HG03457 (cell line): ENCODE data around the gene RARG.

ENCODE experiments used
- ATAC-seq: cut with Tn5 transposase; IDR thresholded peaks from one replicate; pipeline ENCODE4 v1.9.1; 2021; ENCODE audit warnings: moderate number of reproducible peaks; ENCODE audit not compliant: unreplicated experiment

The RARG gene

DNA sequence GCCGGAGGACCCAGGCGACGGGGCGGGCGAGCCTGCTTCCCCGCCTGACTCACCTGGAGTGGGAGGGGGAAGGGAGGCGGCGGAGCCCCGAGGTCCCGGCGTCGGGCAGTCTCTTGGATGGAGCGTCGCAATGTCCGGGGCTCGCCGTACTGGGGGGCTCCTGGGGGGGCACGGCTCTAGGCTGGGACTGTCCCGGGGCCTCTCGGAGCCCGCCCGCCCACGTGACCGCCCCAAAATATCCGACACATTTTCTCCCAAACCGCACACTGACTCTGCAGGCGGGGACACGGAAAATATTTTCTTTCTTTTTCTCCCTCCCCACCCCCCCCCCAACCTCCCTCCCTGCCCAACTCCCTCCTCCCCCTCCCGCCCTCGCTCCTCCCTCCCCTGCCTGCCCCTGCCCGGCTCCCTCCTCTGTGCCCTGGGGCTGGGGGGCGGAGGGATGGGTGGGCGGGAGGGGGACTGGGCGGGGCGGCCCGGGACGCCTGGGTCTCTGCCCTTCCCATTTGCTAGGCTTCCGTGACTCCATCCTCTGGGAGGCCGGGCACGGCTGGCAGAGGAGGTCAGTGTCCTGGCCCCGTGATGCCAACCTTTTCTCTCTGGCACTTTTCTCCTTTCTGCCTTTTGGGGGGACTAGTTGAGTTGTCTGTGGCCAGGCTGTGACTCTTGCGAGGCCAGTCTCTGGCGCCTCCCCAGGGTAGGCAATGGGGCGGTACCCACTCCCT lies at the start of gene RARG:
Gene RARG (minus strand): TSS at position 289 of the 725 bp plus-strand sequence. CDS start 4,664 bp downstream, outside the sequence.
- ATAC-seq = no peak

DNA sequence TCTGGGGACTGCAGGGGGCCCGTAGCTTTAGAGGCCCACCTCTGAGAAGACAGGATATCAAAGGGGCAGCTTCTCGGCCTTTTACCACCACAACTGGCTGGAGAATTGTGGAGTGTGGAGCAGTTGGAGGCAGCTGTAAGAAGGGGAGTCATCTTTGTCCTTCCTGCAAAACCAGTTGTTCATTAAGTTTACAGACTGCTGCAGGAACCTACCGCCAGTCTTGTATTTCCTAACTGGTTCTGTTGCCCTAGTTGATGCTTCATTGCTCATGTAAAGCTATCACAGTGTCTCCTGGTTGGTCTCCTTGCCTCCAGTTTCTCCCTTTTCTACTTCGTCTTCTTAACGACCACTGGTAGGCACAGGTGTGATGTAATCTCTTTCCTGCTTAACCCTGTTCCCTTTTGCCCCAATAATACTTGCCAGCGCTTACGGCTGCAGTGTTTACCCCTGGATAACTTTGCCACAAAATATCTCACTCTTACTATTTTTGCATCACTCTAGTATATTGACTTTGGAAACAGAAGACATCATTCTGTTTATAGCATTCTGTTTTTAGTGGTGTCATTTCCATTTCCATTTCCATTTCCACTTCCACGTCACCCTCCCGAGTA lies 48.0 kb upstream of the RARG start:
- ATAC-seq = no peak

DNA sequence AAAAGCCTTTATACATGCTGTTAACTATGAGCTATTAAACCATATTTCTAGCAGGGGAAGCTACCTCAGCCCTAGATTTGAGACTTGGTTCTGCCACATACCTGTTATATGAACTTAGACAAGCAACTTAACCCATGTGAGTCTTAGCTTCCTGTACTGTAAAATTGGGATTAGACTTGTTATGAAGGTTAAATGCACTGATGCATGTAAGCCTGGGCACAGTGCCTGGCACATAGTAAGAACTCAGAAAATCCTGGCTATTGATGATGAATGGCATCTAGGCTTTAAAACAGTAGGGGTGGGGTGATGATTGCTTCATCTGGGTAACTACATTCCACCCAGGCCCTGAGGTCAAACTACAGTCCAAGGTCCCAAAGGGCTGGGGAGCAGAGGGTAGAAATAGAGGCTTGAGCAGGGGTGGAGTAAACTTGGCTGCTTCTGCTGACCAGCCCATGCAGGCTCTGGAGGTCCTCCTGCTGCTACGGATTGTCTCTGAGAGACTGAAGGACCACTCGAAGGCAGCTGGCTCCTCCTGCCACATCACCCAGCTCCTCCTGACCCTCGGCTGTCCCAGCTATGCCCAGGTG lies 47.4 kb upstream of the RARG start:
- no peak for ATAC-seq

DNA sequence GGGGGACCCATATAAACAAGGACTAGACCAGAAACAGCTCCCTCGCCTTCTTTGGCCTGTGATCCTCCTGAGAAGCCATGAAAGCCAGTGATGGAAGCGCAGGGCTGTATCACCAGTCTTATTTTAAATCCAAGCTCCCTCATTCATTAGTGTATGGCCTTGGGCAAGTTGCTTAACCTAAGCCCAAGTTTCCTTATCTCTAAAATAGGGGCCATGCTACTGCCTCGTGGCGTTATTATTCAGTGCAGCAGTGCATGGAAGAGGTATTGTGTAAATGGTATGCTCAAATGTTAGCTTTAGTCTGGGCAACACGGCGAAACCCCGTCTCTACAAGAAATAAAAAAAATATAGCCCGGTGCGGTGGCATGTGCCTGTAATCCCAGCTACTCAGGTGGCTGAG lies 46.0 kb upstream of the RARG start:
- ATAC-seq = no peak

DNA sequence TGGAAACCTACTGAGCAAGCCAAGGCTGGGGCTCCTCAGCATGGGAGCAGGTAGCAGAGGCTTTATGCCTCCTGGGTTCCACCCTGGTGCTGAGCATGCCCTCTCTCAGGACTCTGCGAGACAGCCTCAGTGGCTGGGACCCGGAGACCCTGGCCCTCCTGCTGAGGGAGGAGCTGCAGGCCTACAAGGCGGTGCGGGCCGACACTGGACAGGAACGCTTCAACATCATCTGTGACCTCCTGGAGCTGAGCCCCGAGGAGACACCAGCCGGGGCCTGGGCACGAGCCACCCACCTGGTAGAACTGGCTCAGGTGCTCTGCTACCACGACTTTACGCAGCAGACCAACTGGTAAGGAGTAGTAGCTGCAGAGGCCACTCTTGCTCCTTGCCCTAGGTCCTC lies 44.5 kb upstream of the RARG start:
- no peak for ATAC-seq

DNA sequence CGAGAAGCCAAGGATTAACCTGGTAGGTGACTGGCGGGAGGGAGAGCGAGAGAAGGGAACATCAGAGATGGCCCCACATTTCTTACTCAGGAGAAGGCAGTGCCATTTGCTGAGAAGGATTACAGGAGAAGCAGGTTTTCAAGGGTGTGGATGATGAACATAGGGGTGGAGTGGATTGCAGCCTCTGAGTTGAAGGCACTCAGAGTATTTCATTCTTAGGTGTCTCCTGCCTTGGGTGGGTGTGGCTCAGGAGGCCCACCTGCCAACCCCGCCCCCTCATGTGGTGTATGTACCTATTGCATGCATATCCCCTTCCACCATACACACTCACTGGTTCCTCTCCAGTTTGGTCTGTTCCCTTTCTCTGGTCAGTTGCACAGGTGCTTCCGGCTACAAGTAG lies 42.4 kb upstream of the RARG start:
- no peak for ATAC-seq

DNA sequence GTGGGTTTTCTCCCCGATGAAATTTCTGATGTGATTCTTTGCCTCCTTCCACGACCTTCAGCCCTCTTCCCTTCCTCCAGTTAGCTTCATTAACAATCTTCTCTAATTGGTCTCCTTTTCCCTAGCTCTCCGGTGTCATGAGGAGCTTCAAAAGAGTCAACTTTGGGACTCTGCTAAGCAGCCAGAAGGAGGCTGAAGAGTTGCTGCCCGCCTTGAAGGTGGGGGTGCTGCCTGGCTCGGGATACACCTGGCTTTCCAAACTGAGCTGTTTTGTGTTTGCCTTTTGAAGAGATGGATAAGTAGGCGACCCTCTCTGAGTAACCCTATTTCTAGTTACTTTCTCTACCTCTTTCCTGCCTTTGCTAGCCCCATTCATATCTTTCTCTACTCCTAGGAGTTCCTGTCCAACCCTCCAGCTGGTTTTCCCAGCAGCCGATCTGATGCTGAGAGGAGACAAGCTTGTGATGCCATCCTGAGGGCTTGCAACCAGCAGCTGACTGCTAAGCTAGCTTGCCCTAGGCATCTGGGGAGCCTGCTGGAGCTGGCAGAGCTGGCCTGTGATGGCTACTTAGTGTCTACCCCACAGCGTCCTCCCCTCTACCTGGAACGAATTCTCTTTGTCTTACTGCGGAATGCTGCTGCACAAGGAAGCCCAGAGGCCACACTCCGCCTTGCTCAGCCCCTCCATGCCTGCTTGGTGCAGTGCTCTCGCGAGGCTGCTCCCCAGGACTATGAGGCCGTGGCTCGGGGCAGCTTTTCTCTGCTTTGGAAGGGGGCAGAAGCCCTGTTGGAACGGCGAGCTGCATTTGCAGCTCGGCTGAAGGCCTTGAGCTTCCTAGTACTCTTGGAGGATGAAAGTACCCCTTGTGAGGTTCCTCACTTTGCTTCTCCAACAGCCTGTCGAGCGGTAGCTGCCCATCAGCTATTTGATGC lies 36.9 kb upstream of the RARG start:
- peak; percentile 5 for ATAC-seq

DNA sequence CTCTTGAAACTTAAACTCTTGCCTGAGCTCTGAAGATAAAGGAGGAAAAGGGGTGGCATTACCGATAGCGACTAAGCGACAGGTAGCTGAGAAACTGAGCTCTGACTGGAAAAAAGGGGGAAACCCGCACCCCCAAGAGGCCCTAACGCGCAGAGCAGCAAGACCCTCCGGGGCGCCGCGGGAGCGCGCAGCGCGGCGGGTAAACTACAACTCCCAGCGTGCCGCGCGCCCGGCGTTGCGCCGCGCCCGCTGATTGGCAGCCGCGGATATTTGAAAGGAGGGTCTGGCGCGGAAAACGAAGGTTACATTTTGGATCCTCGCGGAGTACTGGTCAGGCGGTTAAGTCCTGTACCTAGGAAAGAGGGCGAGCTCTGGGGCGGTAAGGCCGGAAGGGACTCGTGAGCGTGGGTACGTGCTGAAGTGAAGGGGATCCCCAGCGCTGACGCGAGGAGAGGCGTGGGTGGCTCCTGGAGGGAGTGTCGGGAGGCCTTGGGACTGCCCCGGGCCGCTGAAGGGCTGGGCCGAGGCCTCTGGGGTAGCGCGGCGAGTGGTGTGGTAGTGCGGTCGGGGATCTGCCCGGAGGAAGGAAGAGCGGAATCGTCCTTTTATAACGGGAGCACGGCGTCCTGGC lies 36.1 kb upstream of the RARG start, which contains the start of gene ESPL1:
Gene ESPL1 (plus strand): TSS at position 301 of the 631 bp plus-strand sequence. CDS start 468 bp downstream, outside the sequence.
- peak; percentile 53 for ATAC-seq

DNA sequence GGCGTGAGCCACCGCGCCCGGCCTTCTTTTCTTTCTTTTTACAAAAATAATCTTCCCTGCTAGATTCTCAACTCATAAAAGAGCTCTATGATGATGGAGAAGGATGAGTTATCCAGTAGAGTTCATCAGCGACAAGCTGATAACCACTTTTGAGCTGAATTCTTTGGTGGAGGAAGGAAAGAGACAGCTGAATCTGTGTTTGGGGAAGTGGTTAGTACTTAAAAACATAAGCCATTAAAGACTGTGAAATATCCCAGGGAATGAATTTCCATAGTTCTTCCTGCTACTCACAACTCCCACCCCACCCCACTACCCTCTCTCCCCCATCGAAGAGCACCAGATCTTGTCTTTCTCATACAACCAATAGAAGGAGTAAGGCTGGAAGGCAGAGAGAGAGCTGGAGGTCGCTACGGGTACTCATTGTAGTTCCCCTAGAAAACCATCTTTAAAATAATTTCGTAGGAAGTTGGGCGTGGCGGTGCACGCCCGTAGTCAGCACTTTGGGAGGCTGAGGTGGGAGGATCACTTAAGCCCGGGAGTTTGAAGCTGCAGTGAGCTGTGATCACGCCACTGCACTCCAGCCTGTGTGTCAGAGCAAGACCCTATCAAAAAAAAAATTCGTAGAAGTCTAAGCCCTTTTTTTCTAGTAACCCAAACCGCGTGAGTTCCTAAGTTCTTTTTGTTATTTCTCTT lies 35.4 kb upstream of the RARG start:
- ATAC-seq = no peak

DNA sequence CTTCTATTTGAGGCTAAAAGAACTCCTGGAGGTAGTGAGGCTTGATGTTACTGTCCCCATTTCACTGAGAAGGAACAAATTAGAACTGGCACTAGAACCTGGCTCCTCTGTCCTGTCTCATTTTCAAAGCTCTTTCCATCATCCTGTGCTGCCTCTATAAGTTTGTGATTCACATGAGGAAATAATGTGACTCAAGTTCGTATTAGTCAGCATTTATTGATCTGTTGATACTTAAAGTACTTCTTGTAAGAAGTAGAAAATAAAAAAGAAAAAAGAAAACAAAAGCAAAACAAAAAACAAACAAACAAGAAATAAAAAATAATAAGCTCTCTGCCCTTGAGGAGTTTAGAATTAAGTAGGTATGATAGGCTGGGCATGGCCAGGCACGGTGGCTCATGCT lies 33.8 kb upstream of the RARG start:
- no peak for ATAC-seq

DNA sequence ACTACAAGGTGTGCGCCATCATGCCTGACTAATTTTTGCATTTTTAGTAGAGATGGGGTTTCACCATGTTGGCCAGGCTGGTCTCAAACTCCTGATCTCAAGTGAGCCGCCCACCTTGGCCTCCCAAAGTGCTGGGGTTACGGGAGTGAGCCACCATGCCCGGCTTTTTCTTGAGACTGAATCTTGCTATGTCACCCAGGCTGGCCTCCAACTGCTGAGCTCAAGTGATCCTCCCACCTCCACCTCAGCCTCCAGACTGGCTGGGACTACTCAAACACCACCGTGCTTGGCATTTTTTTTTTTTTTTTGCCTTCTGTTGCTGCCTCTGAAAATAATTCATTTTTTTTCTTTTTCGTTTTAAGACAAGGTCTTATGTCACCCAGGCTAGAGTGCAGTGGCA lies 27.9 kb upstream of the RARG start:
- ATAC-seq = no peak

DNA sequence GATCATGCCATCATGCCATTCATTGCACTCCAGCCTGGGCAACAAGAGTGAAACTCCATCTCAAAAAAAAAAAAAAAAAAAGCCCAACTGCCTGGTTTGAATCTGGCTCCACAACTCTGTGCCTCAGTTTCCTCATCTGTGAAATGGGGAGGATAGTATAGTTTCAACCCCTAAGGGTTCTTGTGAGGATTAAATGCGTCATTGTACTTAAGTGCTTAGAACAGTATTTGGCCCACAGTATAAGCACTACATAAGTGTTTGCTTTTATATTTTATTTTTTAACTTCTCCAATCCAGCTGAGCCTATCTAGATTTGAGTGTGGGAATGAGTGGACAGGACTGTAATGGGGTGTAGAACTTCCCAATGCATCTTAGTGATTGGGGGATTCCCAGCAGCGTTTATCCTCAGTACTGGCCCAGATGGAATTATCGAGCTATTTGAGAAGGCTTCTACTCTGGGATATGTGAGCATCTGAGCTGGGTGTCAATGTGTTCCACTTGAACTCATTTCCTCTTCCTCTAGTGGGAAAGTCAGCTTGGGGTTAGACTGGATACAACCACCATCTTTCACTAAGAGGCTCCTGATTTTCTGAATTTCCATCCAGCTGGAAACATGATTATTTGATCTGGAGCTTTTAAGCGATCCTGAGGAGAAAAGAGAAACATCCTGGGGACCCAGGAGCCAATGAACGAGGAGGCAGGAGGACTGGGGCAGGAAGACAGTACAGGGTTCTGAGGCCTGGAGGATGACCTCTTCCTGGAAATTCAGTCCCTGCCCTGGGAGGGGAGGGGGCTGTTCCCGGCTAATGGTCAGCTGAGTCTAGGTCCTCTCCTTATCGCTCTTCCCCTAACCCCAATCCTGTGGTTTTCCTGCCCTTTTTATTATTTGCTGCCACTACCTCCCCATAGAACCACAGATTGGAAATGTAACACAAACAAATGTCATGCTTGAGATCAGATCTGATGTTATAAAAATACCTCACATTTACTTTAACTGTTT lies 26.8 kb upstream of the RARG start:
- ATAC-seq = no peak

DNA sequence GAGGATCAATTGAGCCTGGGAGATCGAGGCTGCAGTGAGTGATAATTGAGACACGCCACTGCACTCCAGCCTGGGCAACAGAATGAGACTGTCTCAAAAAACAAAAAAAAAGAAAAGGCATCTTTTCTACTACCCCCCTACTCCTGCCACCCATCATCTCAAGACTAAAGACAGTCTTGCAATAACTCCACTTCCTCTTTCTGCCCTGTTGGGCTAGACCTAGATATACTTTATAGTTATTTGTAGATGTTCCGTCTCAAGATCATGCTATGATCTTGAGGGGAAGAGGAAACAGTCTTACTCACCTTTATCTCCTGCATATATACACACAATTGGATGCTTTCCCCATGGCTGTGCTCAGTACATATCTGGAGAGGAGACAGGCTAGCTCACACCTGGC lies 24.0 kb upstream of the RARG start:
- no peak for ATAC-seq

DNA sequence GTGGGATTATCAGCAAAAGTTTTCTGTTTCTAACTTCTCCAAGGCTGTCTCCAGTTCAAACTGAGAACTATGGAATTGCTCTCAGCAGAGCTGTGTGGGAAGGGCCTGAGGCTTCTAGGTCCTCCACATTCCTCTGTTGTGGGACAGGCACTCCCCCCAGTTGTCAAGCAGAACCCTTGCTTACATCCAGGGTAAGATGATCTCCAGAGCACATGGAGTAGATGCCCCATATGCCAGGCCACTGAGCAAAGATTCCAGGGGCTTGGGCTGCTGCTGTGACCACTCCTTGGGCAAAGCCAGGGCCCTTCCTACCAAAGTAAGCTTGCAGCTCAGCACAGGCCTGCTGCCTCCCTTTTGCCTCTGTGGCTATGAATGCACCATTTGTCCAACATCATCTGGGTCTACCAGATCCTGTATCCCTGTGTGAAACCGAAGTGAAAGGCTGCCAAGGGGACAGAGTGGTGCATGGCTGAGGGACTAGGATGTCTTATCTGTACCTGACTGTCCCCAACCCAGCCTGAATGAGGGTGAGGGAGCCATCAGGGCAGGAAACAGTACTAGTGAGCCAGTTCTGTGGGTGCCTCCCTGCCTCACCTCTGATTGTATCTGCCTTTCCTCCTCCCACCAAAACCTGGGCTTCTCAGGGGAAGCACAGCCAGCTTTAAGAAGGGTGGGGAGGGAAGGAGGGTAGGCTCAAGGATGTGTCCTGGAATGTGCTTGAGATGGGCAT lies 23.0 kb upstream of the RARG start:
- no peak for ATAC-seq

DNA sequence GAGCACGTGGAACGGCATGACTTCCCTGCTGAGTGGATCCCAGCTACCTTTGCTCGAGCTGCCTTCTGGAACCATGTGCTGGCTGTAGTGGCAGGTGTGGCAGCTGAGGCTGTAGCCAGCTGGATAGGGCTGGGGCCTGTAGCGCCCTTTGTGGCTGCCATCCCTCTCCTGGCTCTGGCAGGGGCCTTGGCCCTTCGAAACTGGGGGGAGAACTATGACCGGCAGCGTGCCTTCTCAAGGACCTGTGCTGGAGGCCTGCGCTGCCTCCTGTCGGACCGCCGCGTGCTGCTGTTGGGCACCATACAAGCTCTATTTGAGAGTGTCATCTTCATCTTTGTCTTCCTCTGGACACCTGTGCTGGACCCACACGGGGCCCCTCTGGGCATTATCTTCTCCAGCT lies 21.3 kb upstream of the RARG start:
- no peak for ATAC-seq

DNA sequence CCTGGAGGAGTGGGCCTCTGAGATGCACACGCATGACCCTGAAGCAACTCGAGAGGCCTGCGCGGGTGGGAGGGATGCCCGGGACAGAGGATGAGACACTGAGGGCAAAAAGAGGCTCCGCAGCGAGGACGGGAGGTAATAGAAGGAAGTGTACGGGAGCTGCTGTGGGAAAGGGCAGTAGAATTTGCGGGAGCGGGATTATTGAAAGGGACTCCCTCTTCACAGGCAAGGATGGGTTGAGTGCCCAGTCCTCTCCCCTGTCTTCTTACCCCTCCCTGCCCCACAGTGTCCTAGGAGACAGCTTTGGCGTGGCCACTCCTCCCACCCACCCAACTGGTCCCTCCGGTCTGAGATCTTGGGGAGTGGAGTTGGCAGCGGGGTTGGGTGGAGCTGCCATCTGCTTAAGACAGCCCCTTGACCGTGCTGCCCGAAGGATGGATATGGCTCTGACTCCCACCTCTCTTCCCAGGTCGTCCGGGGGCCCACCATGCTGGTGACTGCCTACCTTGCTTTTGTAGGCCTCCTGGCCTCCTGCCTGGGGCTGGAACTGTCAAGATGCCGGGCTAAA lies 20.4 kb upstream of the RARG start:
- no peak for ATAC-seq

DNA sequence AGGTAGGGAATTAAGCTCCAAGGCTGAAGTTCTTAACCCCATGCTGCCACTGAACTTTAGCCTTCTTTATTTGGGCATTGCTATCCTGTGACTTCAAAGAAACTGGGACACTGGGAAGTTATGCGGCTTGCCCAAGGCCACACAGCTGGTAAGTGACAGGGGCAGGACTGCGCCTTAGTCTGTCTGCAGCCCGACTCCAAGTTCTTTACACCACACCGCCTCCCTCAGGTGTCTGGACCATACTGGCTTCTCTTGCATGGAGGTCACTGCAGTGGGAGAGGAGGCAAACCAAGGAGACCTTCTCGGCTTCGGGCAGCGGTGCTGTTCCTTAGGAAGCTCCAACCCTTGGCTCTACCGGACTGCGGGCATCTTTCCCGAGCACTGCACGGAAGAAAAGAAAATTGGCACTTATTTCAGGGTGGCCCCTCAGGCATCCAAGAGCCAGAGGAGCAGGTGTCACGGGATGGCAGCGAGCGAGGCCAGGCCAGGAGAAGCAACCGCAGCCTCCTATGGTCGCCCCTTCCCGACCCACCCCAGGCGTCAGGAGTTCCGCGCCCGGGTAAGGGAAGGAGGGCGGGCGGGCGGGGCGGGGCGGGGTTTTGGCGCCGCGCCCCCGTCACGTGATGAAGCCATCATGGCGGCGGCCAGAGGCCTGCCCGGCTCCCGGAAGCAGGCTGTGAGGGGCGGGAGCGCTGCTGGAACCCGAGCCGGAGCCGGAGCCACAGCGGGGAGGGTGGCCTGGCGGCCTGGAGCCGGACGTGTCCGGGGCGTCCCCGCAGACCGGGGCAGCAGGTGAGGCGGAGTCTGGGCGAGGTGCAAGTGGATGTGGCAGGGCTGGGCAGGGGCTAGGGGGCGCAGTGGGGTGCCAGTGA lies 19.7 kb upstream of the RARG start:
- ATAC-seq = no peak
